GM23248 (cell line): ENCODE data around the gene PODXL2.

Source experiments
- EZH2 ChIP-seq: fragments of 200-600 bp; sonication (generic); IDR thresholded peaks from 2 replicates; pipeline ENCODE4 v1.6.1; 2018; ENCODE audit warnings: antibody characterized with exemption, mild to moderate bottlenecking; ENCODE audit not compliant: insufficient read depth, poor library complexity, severe bottlenecking
- EZH2phosphoT487 ChIP-seq: fragments of 200-600 bp; sonication (generic); IDR thresholded peaks from 2 replicates; pipeline ENCODE4 v1.6.1; 2018; ENCODE audit warnings: antibody characterized with exemption, moderate library complexity, mild to moderate bottlenecking, low read depth; ENCODE audit not compliant: insufficient read depth

DNA sequence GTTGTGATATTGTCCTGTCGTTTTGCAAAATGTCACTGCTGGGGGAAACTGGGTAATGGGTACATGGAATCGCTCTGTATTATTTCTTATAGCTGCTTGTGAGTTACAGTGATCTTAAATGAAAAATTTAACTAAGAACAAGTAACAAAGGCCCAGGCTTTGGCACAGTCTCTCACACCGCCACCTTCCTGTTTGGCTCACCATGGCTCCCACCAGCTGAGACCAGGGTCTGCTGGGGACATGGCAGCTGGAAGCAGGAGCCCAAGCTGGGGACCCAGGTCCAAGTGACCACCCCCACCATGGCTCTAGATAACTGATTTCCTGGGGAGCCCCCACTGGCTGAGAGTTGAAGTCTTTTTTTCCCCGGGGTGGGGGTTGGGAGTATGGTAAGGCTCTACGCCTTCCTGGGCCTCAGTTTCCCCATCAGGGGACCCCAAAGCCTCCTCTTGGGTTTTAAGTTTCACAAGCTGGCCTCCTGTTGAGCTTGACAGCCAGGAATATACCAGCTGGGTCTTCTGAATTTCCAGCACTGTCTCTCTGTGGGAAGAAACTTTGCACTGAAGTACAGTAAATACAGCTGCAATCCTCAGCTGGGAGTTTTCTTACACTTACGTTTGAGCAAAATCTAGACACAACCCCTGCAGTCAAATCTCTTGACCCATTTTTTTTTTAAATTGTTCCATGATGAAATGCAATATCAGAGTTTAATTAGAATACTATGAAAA lies 69.9 kb downstream of the PODXL2 start:
- TF ChIP-seq EZH2phosphoT487 (no peak), EZH2 (no peak)
